ENCODE results near the gene BIRC3.

BIRC3 gene

GRCh38 chr11:102317099-102317767 is at the start of gene BIRC3:
TSS of gene BIRC3 (plus strand) at chr11:102317484. CDS start at chr11:102324510, 7,026 bp downstream.
- DNase-seq: peak; percentile 82

DNA sequence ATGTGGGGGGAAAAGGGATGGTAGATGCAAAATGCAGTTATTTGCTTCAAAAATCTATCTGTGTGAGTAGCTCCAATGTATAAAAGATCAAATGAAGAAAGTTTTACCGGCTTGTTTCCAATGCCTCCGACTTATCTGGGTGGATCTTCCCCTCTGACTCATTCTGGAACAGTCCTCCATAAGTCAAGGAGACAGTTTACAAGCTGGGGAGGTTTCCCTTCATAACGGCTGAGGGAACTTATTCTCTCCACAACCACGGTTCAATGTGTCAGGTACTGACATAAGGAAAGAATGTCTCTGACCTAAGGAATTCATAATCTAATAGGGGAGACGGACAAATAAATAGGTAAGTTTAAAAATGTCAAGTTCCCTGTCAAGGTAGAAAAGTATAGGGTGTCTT is 49.7 kb upstream of the BIRC3 start:
- DNase-seq: no peak

DNA sequence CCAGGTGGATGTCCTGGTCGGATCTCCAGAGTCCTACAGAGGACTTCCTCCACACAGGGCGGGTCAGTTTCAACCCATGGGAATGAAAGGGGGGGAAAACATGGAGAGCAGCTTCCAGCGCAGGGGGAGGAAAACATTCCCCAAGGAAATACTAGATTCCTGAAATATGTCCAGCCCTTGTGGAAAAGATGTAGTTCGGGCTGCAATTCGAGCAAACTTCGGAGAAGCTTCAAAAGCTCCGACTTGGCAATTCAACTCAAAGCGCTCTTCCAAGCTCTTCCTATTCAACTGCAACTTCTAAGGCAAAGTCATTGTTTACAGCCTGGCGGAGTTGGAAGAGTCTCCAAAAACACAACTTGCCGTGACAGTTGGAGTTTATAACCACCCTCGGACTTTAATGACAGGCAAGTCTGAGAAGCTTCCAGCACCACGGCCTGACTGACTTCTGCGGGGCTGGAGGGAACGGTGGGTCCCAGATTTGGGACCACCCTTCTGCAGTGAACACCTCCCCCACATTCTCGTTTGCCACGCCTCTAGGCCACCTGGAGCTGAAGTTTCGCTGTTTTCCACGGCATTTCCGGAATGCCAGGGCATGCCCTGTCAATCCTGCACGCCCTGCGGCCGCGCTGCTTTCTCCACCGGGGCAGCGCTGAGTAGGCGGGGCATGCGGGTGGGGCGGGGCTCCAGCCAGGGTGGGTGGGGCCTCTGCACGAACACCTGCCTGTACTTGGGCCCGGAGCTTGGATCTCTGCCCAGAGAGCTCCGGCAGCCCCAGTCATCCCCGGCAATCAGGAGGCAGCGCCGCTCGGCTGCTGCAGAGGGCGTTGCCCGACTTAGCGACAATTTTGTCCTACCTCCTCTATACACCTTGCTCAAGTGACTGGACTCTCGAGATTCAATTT is 49.0 kb upstream of the BIRC3 start:
- DNase-seq: peak; percentile 75

GRCh38 chr11:102268985-102269470 is 48.3 kb upstream of the BIRC3 start:
- no peak for DNase-seq

- no peak for DNase-seq
Measured at GRCh38 chr11:102269927-102270326, 47.4 kb upstream of the BIRC3 start.

- DNase-seq: no peak
Measured at GRCh38 chr11:102272047-102272824, 45.0 kb upstream of the BIRC3 start.

- DNase-seq: no peak
Measured at GRCh38 chr11:102274628-102275027, 42.7 kb upstream of the BIRC3 start.

DNA sequence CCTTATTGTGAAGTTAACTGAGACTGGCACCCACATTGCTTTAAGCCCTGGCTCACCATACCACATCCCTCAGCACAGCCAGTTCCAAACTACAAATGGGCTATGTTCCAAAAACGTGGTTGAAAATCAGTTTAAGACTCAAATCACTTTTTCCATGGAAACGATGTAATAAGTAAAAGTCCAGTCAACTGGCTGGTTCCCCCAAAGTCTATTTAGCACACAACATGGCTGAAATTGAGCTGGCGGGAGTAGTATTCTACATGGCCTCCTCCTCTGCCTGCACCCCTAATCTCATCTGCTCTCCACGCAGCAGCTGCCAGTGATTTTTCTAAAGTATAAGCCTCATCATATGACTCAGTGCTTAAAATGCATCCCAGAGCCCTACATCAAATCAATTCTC is 40.9 kb upstream of the BIRC3 start:
- no peak for DNase-seq

DNA sequence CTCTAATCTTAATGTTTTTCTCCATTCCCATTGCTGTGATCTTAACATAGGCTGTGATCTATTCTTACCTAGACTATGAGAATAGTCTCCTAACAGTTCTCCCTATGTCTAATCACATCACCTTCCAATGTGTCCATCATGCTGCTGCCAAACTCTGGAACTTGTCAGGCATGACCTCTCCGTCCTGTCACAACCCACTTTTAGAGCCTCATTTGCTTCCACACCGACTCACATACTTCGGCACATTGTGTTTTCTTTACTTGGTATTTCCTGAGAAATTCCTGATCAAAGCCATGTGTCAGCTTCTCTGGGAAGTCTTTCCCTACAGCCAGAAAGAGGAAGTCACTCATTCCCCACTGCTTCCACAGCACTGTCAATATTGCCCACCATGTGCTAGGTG is 40.5 kb upstream of the BIRC3 start:
- no peak for DNase-seq

GRCh38 chr11:102279641-102280170 is 37.6 kb upstream of the BIRC3 start:
- DNase-seq: no peak

DNA sequence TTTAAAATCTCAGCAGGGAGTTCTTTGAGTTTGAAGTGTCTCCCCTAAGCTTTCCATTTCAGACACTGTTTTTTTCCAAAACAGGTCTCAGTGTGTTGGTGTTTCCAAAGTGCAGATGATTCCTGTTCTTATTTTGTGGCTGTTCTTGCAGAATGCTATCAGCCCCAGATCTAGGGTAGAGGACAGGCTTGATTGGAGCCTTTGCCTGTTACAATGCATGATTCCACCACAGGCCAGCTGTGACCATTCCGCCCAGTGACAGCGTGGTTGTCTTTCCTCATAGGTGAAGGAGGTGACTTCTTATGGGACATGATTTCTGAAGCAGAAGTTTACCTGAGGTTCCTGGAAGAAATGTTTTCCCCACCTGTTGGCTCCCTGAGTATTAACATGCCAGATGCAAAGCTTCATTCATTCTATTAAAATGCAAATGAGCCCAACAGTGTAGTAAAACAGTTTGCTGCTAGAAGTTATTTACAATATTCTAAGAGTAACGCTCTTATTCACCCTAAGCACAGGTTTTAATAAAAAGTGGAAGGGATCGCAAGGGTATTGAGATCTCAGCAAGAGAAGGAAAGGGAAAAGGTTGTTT is 36.9 kb upstream of the BIRC3 start:
- DNase-seq: no peak

DNA sequence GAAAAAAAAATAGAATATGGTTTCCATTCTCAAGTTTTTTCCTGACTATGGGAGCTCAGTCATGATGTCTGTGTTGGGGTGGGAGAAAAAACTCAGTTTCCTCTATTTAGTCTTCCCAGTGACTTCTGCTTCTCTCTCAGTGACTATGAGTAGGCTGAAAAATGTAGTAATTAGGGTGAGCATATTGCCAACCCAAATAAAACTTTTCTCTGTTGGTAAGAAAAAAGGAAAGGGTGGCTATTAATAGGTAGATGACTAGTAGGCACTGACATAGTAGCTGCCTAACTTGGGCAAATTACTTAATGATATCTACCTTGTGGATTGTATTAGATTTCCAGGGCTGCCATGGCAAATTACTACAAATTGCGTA is 34.2 kb upstream of the BIRC3 start:
- DNase-seq: no peak

DNA sequence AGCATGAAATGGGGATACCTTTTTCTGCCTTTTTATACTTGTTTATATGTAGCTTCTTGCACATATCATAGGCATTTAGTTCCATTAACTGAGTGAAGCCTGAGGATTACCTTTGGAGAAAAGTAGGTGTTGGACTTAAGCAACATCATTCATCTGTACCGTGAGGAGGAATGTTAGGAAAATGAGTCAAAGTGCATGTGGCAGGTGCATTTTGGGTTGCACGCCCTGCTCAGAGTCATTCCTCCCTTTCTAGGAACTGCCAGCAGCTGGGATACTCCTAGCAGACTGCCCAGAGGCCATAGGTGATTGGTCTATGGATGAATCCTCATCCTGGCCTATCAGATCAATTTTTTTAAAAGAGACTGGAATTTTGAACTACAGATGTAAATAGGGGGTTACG is 33.3 kb upstream of the BIRC3 start:
- no peak for DNase-seq

DNA sequence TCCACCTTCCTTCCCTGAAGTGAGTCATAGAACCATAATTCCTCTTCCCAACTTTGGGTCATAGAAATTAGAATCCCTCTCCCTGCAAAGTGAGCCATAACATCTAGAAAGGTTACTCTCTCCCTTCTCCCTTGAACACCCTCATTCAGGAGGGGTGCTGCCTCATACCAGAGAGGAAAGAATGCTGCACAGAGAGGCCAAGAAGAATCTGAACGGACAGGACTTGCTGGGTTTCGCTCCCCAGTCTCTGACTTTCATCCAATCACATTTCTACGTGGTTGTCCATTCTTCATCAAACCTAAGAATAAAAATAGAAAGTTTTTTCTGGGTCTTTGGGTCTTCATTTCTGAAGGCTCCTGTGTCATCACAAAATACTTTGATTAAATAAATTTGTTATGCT is 31.0 kb upstream of the BIRC3 start:
- no peak for DNase-seq

- no peak for DNase-seq
Measured at GRCh38 chr11:102287964-102288724, 29.1 kb upstream of the BIRC3 start.

DNA sequence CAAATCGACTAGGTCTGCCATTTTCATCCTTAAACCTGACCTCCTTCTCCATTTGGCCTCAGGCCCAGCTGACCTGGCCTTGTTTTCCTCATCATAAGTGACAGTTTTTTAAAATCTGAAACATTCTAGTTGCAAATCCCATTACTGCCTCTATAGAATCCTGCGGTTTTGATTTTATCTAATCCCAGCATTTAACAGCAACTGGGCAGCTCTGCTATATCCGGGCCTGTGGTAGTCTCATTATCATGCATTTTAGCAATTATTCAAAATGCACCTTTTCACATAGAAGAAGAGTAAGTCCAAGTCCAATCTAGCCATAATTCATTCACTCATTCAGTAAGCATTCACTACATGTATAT is 28.6 kb upstream of the BIRC3 start:
- no peak for DNase-seq

- DNase-seq: no peak
Measured at GRCh38 chr11:102289592-102289991, 27.7 kb upstream of the BIRC3 start.

- no peak for DNase-seq
Measured at GRCh38 chr11:102291831-102292230, 25.5 kb upstream of the BIRC3 start.

DNA sequence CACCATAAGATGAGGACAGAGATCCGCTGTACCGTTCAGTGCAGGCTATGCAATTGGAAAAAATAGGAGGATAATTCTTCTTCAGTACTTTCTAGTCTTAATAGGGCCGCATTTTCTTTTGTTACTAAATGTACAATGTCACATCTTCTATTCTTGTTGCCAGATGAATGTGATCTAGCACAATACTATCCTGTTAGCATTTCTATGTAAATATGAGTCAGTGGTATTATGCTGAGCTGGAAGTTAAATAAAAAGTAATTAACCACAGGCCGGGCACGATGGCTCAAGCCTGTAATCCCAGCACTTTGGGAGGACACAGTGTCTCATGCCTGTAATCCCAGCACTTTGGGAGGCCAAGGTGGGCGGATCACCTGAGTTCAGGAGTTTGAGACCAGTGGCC is 24.4 kb upstream of the BIRC3 start:
- no peak for DNase-seq

DNA sequence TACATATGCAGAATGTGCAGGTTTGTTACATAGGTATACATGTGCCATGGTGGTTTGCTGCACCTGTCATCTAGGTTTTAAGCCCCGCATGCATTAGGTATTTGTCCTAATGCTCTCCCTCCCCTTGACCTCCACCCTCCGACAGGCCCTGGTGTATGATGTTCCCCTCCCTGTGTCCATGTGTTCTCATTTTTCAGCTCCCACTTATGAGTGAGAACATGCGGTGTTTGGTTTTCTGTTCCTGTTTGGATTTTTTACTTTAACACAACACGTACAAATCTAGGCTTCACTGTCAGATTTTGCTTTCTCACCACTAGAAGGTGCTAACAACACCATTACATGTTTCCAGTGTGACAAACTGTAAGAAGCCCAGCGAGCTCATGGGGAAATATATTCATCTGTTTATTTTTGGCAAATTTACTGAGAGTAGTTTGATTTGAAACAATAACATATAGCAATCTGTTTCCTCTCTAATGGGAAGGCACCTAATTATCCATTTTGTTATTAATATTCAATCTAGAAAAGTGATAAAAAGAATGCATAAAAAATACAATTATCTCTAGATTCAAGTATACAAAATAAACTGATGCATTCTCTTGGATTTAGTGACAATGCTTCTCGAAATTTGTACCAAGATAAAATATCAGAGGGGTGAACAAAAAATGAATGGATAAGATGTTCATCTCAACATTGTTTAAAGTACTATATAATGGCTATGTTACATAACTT is 23.2 kb upstream of the BIRC3 start:
- DNase-seq: no peak

DNA sequence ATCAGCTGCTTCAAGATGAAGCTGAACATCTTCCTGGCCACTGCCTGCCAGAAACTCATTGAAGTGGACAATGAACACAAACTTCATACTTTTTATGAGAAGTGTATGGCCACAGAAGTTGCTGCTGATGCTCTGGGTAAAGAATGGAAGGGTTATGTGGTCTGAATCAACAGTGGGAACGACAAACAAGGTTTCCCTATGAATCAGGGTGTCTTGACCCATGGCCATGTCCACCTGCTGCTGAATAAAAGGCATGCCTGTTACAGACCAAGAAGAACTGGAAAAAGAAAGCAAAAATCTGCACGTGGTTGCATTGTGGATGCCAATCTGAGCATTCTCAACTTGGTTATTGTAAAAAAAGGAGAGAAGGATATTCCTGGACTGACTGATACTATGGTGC is 22.2 kb upstream of the BIRC3 start:
- DNase-seq: no peak

Measured in stimulated activated CD4-positive, alpha-beta T cell treated with anti-CD3 and anti-CD28 coated beads, Interleukin-4, amount 100 ng/mL, for 1 hour (primary cell).